ENCODE results near the gene ACAA2. TPM values are rescaled to one million over a fixed set of nuclear protein-coding genes. Genes with fewer than 3 reads are reported as not detected.

Gene ACAA2
- total RNA-seq, 1 donor from 2014 or later = 99.0 TPM

GRCh38 chr18:49761771-49762170 lies 51.6 kb downstream of the ACAA2 start:
- no peaks in the 10 kb centered on the region for H3K36me3 Mint-ChIP-seq
- TF ChIP-seq CTCF (conservative IDR thresholded peaks at IDR 0.05) = no peak
- DNase-seq (ENCODE audit: extremely low spot score, unreplicated experiment) = no peak
- H3K4me1 Mint-ChIP-seq (ENCODE audit: unreplicated experiment) = peaks cover 6% of the 10 kb centered on the region
- no peak overlapping the region for H3K27ac Mint-ChIP-seq
- H3K9me3 Mint-ChIP-seq = peaks cover 4% of the 10 kb centered on the region
- peaks cover 4% of the 10 kb centered on the region for H3K27me3 Mint-ChIP-seq
- no peak overlapping the region for H3K4me3 Mint-ChIP-seq

GRCh38 chr18:49758263-49758610 lies 55.1 kb downstream of the ACAA2 start:
- no peaks in the 10 kb centered on the region for H3K36me3 Mint-ChIP-seq
- no peaks in the 10 kb centered on the region for H3K27me3 Mint-ChIP-seq
- H3K9me3 Mint-ChIP-seq = peaks cover 4% of the 10 kb centered on the region
- no peak for DNase-seq (ENCODE audit: extremely low spot score, unreplicated experiment)
- H3K27ac Mint-ChIP-seq = no peak overlapping the region
- H3K4me1 Mint-ChIP-seq (ENCODE audit: unreplicated experiment) = peaks cover 6% of the 10 kb centered on the region
- H3K4me3 Mint-ChIP-seq = no peak overlapping the region
- no peak for TF ChIP-seq CTCF (conservative IDR thresholded peaks at IDR 0.05)

GRCh38 chr18:49757513-49758262 lies 55.6 kb downstream of the ACAA2 start:
- Mint-ChIP-seq H3K9me3 (peaks cover 4% of the 10 kb centered on the region), H3K27ac (no peak overlapping the region)

GRCh38 chr18:49756671-49757362 lies 56.5 kb downstream of the ACAA2 start:
- no peak for DNase-seq (ENCODE audit: extremely low spot score, unreplicated experiment)
- Mint-ChIP-seq H3K27me3 (peaks cover 9% of the 10 kb centered on the region), H3K27ac (no peak overlapping the region), H3K9me3 (peaks cover 4% of the 10 kb centered on the region), H3K36me3 (no peaks in the 10 kb centered on the region), H3K4me3 (no peak overlapping the region), H3K4me1 (ENCODE audit: unreplicated experiment) (peaks cover 6% of the 10 kb centered on the region)
- TF ChIP-seq CTCF (conservative IDR thresholded peaks at IDR 0.05) = no peak

More at GRCh38 chr18:49757513-49758262, 55.6 kb downstream of the ACAA2 start:
- no peak for TF ChIP-seq CTCF (conservative IDR thresholded peaks at IDR 0.05)
- H3K4me3 Mint-ChIP-seq = no peak overlapping the region
- H3K36me3 Mint-ChIP-seq = no peaks in the 10 kb centered on the region
- H3K4me1 Mint-ChIP-seq (ENCODE audit: unreplicated experiment) = peaks cover 6% of the 10 kb centered on the region
- peaks cover 3% of the 10 kb centered on the region for H3K27me3 Mint-ChIP-seq
- DNase-seq (ENCODE audit: extremely low spot score, unreplicated experiment) = no peak

- Mint-ChIP-seq H3K27me3 (peaks cover 13% of the 10 kb centered on the region), H3K27ac (no peak overlapping the region), H3K4me3 (no peak overlapping the region), H3K4me1 (ENCODE audit: unreplicated experiment) (peaks cover 6% of the 10 kb centered on the region), H3K36me3 (no peaks in the 10 kb centered on the region), H3K9me3 (peaks cover 4% of the 10 kb centered on the region)
- no peak for TF ChIP-seq CTCF (conservative IDR thresholded peaks at IDR 0.05)
- DNase-seq (ENCODE audit: extremely low spot score, unreplicated experiment) = no peak
Measured at GRCh38 chr18:49756135-49756534, 57.2 kb downstream of the ACAA2 start.
